NCI-H2081 (cell line): ENCODE data around the gene LTBP1.
A peak's percentile ranks its signal among the peaks of the same experiment; 100 is the strongest.

Experiments used
- DNase-seq, 2 experiments: peaks; one replicate each; lab custom pipeline; 2025; lab: John Stamatoyannopoulos, UW

The LTBP1 gene

GRCh38 chr2:33316328-33316727 lies 369.6 kb downstream of the LTBP1 start:
- no peak for DNase-seq

- no peak for DNase-seq
Observed at GRCh38 chr2:33317369-33318007, 370.7 kb downstream of the LTBP1 start.

- DNase-seq = no peak
Observed at GRCh38 chr2:33318456-33318855, 371.7 kb downstream of the LTBP1 start.

GRCh38 chr2:33320573-33320972 lies 373.8 kb downstream of the LTBP1 start:
- no peak for DNase-seq

GRCh38 chr2:33321236-33321771 lies 374.6 kb downstream of the LTBP1 start:
- no peak for DNase-seq

GRCh38 chr2:33321876-33322483 lies 375.2 kb downstream of the LTBP1 start:
- DNase-seq = no peak

- no peak for DNase-seq
Observed at GRCh38 chr2:33322612-33323011, 375.9 kb downstream of the LTBP1 start.

GRCh38 chr2:33323957-33324356 lies 377.2 kb downstream of the LTBP1 start:
- no peak for DNase-seq

- peak; percentile 6 to 16 for DNase-seq
Observed at GRCh38 chr2:33326100-33326499, 379.3 kb downstream of the LTBP1 start.

- no peak for DNase-seq
Observed at GRCh38 chr2:33333433-33333832, 386.7 kb downstream of the LTBP1 start.

- no peak for DNase-seq
Observed at GRCh38 chr2:33334083-33334482, 387.3 kb downstream of the LTBP1 start.

- no peak for DNase-seq
Observed at GRCh38 chr2:33335516-33335915, 388.8 kb downstream of the LTBP1 start.

GRCh38 chr2:33336036-33336625 lies 389.4 kb downstream of the LTBP1 start:
- no peak for DNase-seq

GRCh38 chr2:33337385-33337960 lies 390.7 kb downstream of the LTBP1 start:
- DNase-seq = no peak

GRCh38 chr2:33337981-33338380 lies 391.2 kb downstream of the LTBP1 start:
- no peak for DNase-seq

GRCh38 chr2:33339269-33339668 lies 392.5 kb downstream of the LTBP1 start:
- no peak for DNase-seq

- no peak for DNase-seq
Observed at GRCh38 chr2:33340280-33340679, 393.5 kb downstream of the LTBP1 start.

GRCh38 chr2:33342171-33342570 lies 395.4 kb downstream of the LTBP1 start:
- no peak for DNase-seq

GRCh38 chr2:33342705-33343104 lies 396.0 kb downstream of the LTBP1 start:
- DNase-seq = peak in 1 of 2 experiments; percentile 32

GRCh38 chr2:33343387-33343895 lies 396.7 kb downstream of the LTBP1 start:
- DNase-seq = no peak

GRCh38 chr2:33344230-33344629 lies 397.5 kb downstream of the LTBP1 start:
- no peak for DNase-seq

GRCh38 chr2:33347856-33348255 lies 401.1 kb downstream of the LTBP1 start:
- no peak for DNase-seq

- DNase-seq = no peak
Observed at GRCh38 chr2:33350632-33351031, 403.9 kb downstream of the LTBP1 start.
